ENCODE results near the gene KIAA1671. TPM values are rescaled to one million over a fixed set of nuclear protein-coding genes. Genes with fewer than 3 reads are reported as not detected.

The KIAA1671 gene
- polyA plus RNA-seq, 3 donors, result not detected

- Histone ChIP-seq H3K27ac (ENCODE audit: low read depth in 1 of 2, low read length in 2 of 2) (no peak overlapping the region), H3K9ac (ENCODE audit: insufficient read depth, low read length, poor library complexity, severe bottlenecking) (no peak overlapping the region), H4K20me1 (ENCODE audit: insufficient read depth, low read length) (no peaks in the 10 kb centered on the region), H3K36me3 (replicated peaks in 1 of 2; ENCODE audit: control insufficient read depth in 1 of 2, insufficient read depth in 2 of 2, low read length in 2 of 2) (no peaks in the 10 kb centered on the region), H3K27me3 (ENCODE audit: control insufficient read depth in 2 of 2, insufficient read depth in 2 of 2, low read length in 2 of 2) (no peaks in the 10 kb centered on the region), H3K79me2 (ENCODE audit: insufficient read depth, low read length) (no peaks in the 10 kb centered on the region), H3K4me1 (ENCODE audit: control insufficient read depth in 1 of 2, insufficient read depth in 2 of 2, low read length in 2 of 2) (no peaks in the 10 kb centered on the region), H3K4me2 (replicated peaks; ENCODE audit: extremely low read depth, low read length, poor library complexity, severe bottlenecking) (no peak overlapping the region), H2AFZ (ENCODE audit: insufficient read depth, low read depth, low read length, poor library complexity, severe bottlenecking) (no peak overlapping the region), H3K4me3 (replicated peaks in 1 of 3; ENCODE audit: low read depth in 2 of 3, low read length in 3 of 3) (no peak overlapping the region), H3K9me3 (replicated peaks in 1 of 2; ENCODE audit: control insufficient read depth in 1 of 2, insufficient read depth in 1 of 2, low read length in 2 of 2) (no peaks in the 10 kb centered on the region)
- TF ChIP-seq CTCF (IDR thresholded peaks at IDR 0.05), result no peak
- peaks cover 0 to 2% (median 0%) of the 10 kb centered on the region in 7 donors for H3K9me3 Mint-ChIP-seq
- no peaks in the 10 kb centered on the region for H3K36me3 Mint-ChIP-seq
- WGBS (ENCODE audit: insufficient coverage), result 95% methylated on average over 4 of the region's 6 CpGs
- no peak for DNase-seq
- peaks cover 2% of the 10 kb centered on the region for H3K4me1 Mint-ChIP-seq
- H3K27me3 Mint-ChIP-seq (ENCODE audit: low read depth in 3 of 3), result peaks cover 0 to 2% (median 0%) of the 10 kb centered on the region in 3 donors
- no peak overlapping the region for H3K4me3 Mint-ChIP-seq
- H3K27ac Mint-ChIP-seq, result no peak overlapping the region
- intact Hi-C loops (cut with micrococcal nuclease), result no loop called here
Measured at GRCh38 chr22:25078591-25078990, 126.1 kb downstream of the KIAA1671 start.

GRCh38 chr22:25080855-25081254 is 128.3 kb downstream of the KIAA1671 start:
- H3K4me1 Mint-ChIP-seq, result no peaks in the 10 kb centered on the region
- intact Hi-C loops (cut with micrococcal nuclease), result no loop called here
- H3K27me3 Mint-ChIP-seq (ENCODE audit: low read depth in 3 of 3), result peaks cover 0 to 5% (median 0%) of the 10 kb centered on the region in 3 donors

More at GRCh38 chr22:25080855-25081254, 128.3 kb downstream of the KIAA1671 start:
- Histone ChIP-seq H3K27me3 (ENCODE audit: control insufficient read depth in 2 of 2, insufficient read depth in 2 of 2, low read length in 2 of 2) (no peaks in the 10 kb centered on the region), H3K4me2 (replicated peaks; ENCODE audit: extremely low read depth, low read length, poor library complexity, severe bottlenecking) (no peak overlapping the region), H3K27ac (ENCODE audit: low read depth in 1 of 2, low read length in 2 of 2) (no peak overlapping the region), H3K4me3 (replicated peaks in 1 of 3; ENCODE audit: low read depth in 2 of 3, low read length in 3 of 3) (no peak overlapping the region), H3K4me1 (ENCODE audit: control insufficient read depth in 1 of 2, insufficient read depth in 2 of 2, low read length in 2 of 2) (no peaks in the 10 kb centered on the region), H3K9ac (ENCODE audit: insufficient read depth, low read length, poor library complexity, severe bottlenecking) (no peak overlapping the region), H2AFZ (ENCODE audit: insufficient read depth, low read depth, low read length, poor library complexity, severe bottlenecking) (no peak overlapping the region), H4K20me1 (ENCODE audit: insufficient read depth, low read length) (no peaks in the 10 kb centered on the region), H3K36me3 (replicated peaks in 1 of 2; ENCODE audit: control insufficient read depth in 1 of 2, insufficient read depth in 2 of 2, low read length in 2 of 2) (no peaks in the 10 kb centered on the region), H3K79me2 (ENCODE audit: insufficient read depth, low read length) (no peaks in the 10 kb centered on the region), H3K9me3 (replicated peaks in 1 of 2; ENCODE audit: control insufficient read depth in 1 of 2, insufficient read depth in 1 of 2, low read length in 2 of 2) (peaks cover 0 to 4% of the 10 kb centered on the region in 2 donors)
- no peak for TF ChIP-seq CTCF (IDR thresholded peaks at IDR 0.05)
- no peak for DNase-seq
- Mint-ChIP-seq H3K4me3 (no peak overlapping the region), H3K36me3 (no peaks in the 10 kb centered on the region), H3K27ac (no peak overlapping the region), H3K9me3 (peaks cover 0 to 8% (median 3%) of the 10 kb centered on the region in 7 donors)
- WGBS (ENCODE audit: insufficient coverage), result 85% methylated on average over 3 of the region's 3 CpGs

Measured in CD14-positive monocyte (primary cell).